SU-DHL-6 (cell line): ENCODE results near the gene SEMA3D.

ENCODE experiments used
- H2AFZ ChIP-seq: fragments of 200-600 bp; sonication (generic); 2 replicates; pipeline ENCODE4 v1.6.1; 2014; ENCODE audit warnings: low read depth, mild to moderate bottlenecking, moderate library complexity, mixed read lengths, antibody characterized with exemption, low read length; ENCODE audit not compliant: severe bottlenecking
- H3F3A ChIP-seq: fragments of 200-600 bp; shearing (Covaris generic); 2 replicates; pipeline ENCODE4 v1.6.0; 2016; ENCODE audit warnings: antibody characterized with exemption, mild to moderate bottlenecking; ENCODE audit not compliant: insufficient read depth
- H3K27ac ChIP-seq: fragments of 200-600 bp; sonication (generic); 2 replicates; pipeline ENCODE4 v1.5.1; 2016; ENCODE audit warnings: low read depth, mild to moderate bottlenecking, low read length, moderate library complexity, mixed read lengths
- H3K27me3 ChIP-seq: fragments of 200-600 bp; sonication (generic), shearing (Covaris generic); 2 replicates; pipeline ENCODE4 v1.6.0; 2014; ENCODE audit warnings: mild to moderate bottlenecking, low read length
- H3K36me3 ChIP-seq: fragments of 200-600 bp; sonication (generic); 2 replicates; pipeline ENCODE4 v1.6.1; 2014; ENCODE audit warnings: mild to moderate bottlenecking, low read length, mixed read lengths
- H3K4me2 ChIP-seq: fragments of 300-600, 200-600 bp; shearing (Covaris generic), sonication (generic); 2 replicates; pipeline ENCODE4 v1.6.0; 2014; ENCODE audit warnings: low read length, low read depth, mild to moderate bottlenecking; ENCODE audit not compliant: poor library complexity, severe bottlenecking
- H3K4me3 ChIP-seq: fragments of 200-600 bp; sonication (generic); 2 replicates; pipeline ENCODE4 v1.5.1; 2014; ENCODE audit warnings: antibody characterized with exemption, low read length, mild to moderate bottlenecking, mixed read lengths; ENCODE audit not compliant: insufficient read depth, poor library complexity, severe bottlenecking
- H3K79me2 ChIP-seq: fragments of 200-600 bp; sonication (generic); 2 replicates; pipeline ENCODE4 v1.6.1; 2014; ENCODE audit warnings: mild to moderate bottlenecking, low read length, moderate library complexity; ENCODE audit not compliant: insufficient read depth
- H3K9ac ChIP-seq: fragments of 200-600 bp; sonication (generic); 2 replicates; pipeline ENCODE4 v1.7.0; 2014; ENCODE audit warnings: mild to moderate bottlenecking, low read length
- H3K9me2 ChIP-seq: fragments of 200-600 bp; sonication (generic); replicated peaks from 2 replicates; pipeline ENCODE4 v1.6.1; 2014; ENCODE audit warnings: low read length; ENCODE audit not compliant: insufficient read depth
- H3K9me3 ChIP-seq: fragments of 200-600 bp; sonication (generic); 2 replicates; pipeline ENCODE4 v1.6.1; 2014; ENCODE audit warnings: low read length, mixed read lengths; ENCODE audit not compliant: insufficient read depth
- H4K20me1 ChIP-seq: fragments of 200-600 bp; sonication (generic); 2 replicates; pipeline ENCODE4 v1.6.1; 2014; ENCODE audit warnings: low read depth, mild to moderate bottlenecking, antibody characterized with exemption, low read length, moderate library complexity, mixed read lengths
- EZH2phosphoT487 ChIP-seq: fragments of 200-600 bp; sonication (generic), shearing (Covaris generic); conservative IDR thresholded peaks from 2 replicates; pipeline ENCODE4 v1.6.1; 2018; ENCODE audit warnings: mild to moderate bottlenecking, antibody characterized with exemption, low read length, moderate library complexity, mixed read lengths
- TF ChIP-seq, protein P1 (sequence below): fragments of 200-600 bp; sonication (generic); IDR thresholded peaks from one replicate; pipeline ENCODE4 v1.5.1; 2017; ENCODE audit warnings: antibody characterized with exemption, mild to moderate bottlenecking, low read length, moderate library complexity; ENCODE audit not compliant: insufficient read depth, poor library complexity, severe bottlenecking

The SEMA3D gene

DNA sequence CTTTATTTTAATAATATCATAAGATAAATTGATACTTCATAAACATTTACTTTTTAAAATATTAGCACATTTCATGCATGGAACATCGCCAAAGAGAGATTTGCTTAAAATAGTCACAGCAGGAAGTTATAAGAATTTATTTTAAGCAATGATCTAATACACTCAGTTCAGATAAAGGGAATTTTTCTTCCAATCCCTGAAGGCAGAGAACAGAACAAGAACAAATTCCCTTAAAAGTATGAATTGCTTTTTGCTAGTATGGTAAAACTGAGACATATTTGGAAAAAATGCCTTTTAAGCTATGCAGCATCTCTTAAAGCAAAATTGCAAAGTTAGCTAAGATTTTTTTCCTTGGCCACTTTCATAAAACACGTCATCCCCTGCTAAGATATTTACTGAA lies 91.0 kb downstream of the SEMA3D start:
- TF ChIP-seq, protein P1, sequence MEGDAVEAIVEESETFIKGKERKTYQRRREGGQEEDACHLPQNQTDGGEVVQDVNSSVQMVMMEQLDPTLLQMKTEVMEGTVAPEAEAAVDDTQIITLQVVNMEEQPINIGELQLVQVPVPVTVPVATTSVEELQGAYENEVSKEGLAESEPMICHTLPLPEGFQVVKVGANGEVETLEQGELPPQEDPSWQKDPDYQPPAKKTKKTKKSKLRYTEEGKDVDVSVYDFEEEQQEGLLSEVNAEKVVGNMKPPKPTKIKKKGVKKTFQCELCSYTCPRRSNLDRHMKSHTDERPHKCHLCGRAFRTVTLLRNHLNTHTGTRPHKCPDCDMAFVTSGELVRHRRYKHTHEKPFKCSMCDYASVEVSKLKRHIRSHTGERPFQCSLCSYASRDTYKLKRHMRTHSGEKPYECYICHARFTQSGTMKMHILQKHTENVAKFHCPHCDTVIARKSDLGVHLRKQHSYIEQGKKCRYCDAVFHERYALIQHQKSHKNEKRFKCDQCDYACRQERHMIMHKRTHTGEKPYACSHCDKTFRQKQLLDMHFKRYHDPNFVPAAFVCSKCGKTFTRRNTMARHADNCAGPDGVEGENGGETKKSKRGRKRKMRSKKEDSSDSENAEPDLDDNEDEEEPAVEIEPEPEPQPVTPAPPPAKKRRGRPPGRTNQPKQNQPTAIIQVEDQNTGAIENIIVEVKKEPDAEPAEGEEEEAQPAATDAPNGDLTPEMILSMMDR, result no peak
- TF ChIP-seq EZH2phosphoT487, result no peak
- no peaks in the 10 kb centered on the region for H3F3A ChIP-seq
- H3K9ac ChIP-seq, result no peak overlapping the region
- no peak overlapping the region for H3K4me2 ChIP-seq
- H4K20me1 ChIP-seq, result no peaks in the 10 kb centered on the region; the same call in 1 of the 2 replicates
- no peaks in the 10 kb centered on the region for H3K9me2 ChIP-seq
- no peak overlapping the region for H2AFZ ChIP-seq
- no peaks in the 10 kb centered on the region for H3K79me2 ChIP-seq
- H3K36me3 ChIP-seq, result no peaks in the 10 kb centered on the region; the same call in 1 of the 2 replicates
- no peaks in the 10 kb centered on the region for H3K9me3 ChIP-seq
- H3K27me3 ChIP-seq, result no peaks in the 10 kb centered on the region
- H3K4me3 ChIP-seq, result no peak overlapping the region
- H3K27ac ChIP-seq, result no peak overlapping the region

DNA sequence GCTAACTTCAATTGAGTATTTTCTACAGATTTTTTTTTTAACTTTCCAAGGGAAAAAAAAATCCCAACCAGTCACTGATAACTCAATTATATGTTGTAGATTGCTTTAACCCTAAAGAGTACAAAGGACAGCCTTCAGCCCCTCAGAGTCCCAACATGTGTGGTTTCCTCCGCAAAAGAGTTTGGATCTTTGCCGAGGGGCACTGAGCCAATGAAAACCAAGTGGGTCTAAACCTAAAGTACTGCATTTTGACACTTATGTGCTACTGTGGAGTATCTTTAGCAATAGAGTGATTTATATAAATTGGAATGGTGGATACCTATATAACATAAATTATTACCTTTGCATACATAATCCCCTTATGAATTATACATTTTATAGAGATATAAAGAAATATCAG lies 91.5 kb downstream of the SEMA3D start:
- no peaks in the 10 kb centered on the region for H3K79me2 ChIP-seq
- H3K36me3 ChIP-seq, result no peaks in the 10 kb centered on the region; the same call in 1 of the 2 replicates
- no peaks in the 10 kb centered on the region for H3K9me3 ChIP-seq
- H3K9ac ChIP-seq, result no peak overlapping the region
- no peaks in the 10 kb centered on the region for H3K27me3 ChIP-seq
- no peak overlapping the region for H3K27ac ChIP-seq
- H4K20me1 ChIP-seq, result no peaks in the 10 kb centered on the region; the same call in 1 of the 2 replicates
- no peaks in the 10 kb centered on the region for H3K9me2 ChIP-seq
- H2AFZ ChIP-seq, result no peak overlapping the region
- TF ChIP-seq, protein P1, result no peak
- TF ChIP-seq EZH2phosphoT487, result no peak
- H3K4me3 ChIP-seq, result no peak overlapping the region
- H3F3A ChIP-seq, result no peaks in the 10 kb centered on the region
- no peak overlapping the region for H3K4me2 ChIP-seq

DNA sequence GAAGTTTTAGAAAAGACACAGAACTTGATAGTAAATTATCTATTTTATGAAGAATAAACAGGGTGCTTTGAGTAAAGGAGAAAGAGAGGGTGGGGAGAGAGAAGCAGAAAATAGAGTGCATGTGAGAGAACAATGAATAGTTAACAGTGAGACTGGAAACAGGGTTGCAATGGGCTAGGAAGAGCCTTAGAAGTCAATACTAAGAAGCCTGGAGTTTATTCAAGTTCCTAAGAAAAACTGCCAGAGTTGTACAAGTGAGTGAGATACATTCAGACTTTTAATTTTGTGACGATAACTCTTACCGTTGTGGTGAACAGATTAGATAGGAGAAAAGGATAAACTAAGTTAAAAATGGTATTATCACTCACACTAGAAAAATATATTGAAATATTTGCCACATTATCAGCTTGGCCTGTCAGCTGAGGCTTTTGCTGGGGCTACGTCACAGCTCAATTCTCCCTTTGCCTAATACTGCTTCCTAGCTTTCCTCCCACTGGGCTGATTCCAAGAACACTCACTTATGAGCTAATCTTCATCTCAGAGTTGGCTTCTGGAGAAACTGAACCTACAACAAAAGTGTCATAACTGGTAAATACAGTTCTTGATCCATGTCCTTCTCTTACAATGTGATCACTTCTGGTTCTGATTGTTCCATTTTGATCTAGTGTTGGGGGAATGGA lies 92.7 kb downstream of the SEMA3D start:
- Histone ChIP-seq H3K9me3 (no peaks in the 10 kb centered on the region), H3K9me2 (no peaks in the 10 kb centered on the region), H3K4me3 (no peak overlapping the region), H4K20me1 (no peaks in the 10 kb centered on the region; the same call in 1 of the 2 replicates), H2AFZ (no peak overlapping the region), H3K36me3 (no peaks in the 10 kb centered on the region), H3K4me2 (no peak overlapping the region), H3K9ac (no peak overlapping the region), H3K27ac (no peak overlapping the region), H3F3A (no peaks in the 10 kb centered on the region), H3K27me3 (no peaks in the 10 kb centered on the region), H3K79me2 (no peaks in the 10 kb centered on the region)
- TF ChIP-seq, protein P1, result no peak
- TF ChIP-seq EZH2phosphoT487, result no peak
